Measurements from ENCODE around the gene ADCYAP1R1. TPM values are rescaled to one million over a fixed set of nuclear protein-coding genes. Genes with fewer than 3 reads are reported as not detected.

The ADCYAP1R1 gene
- total RNA-seq, 3 donors from 2014 or later (not counting 1 experiment from before 2014, with no cell fraction given), result not detected

GRCh38 chr7:31020652-31021051 is 31.5 kb upstream of the ADCYAP1R1 start:
- Histone ChIP-seq H3K9me3 (ENCODE audit: control insufficient read depth, insufficient read depth, low read length) (peaks cover 12% of the 10 kb centered on the region), H3K27me3 (ENCODE audit: control insufficient read depth, insufficient read depth, low read length) (no peaks in the 10 kb centered on the region), H3K36me3 (ENCODE audit: control insufficient read depth, insufficient read depth, low read length) (no peaks in the 10 kb centered on the region), H3K27ac (ENCODE audit: low read length) (no peak overlapping the region), H3K4me1 (ENCODE audit: control insufficient read depth, insufficient read depth, low read length) (peaks cover 51% of the 10 kb centered on the region), H3K4me3 (ENCODE audit: low read length) (no peak overlapping the region)
- Mint-ChIP-seq H3K36me3 (no peaks in the 10 kb centered on the region), H3K4me3 (no peak overlapping the region), H3K27me3 (ENCODE audit: low read depth in 2 of 2) (no peaks in the 10 kb centered on the region), H3K4me1 (peaks cover 42 to 44% of the 10 kb centered on the region in 2 donors), H3K27ac (no peak overlapping the region), H3K9me3 (no peaks in the 10 kb centered on the region)
- no peak for ATAC-seq
- intact Hi-C loops (cut with micrococcal nuclease), result no loop called here
- no peak for DNase-seq
- no peak for TF ChIP-seq CTCF (IDR thresholded peaks at IDR 0.05)
- 68% methylated on average over 3 of the region's 3 CpGs for WGBS (ENCODE audit: insufficient coverage)

- ATAC-seq, result no peak
- Histone ChIP-seq H3K36me3 (ENCODE audit: control insufficient read depth, insufficient read depth, low read length) (no peaks in the 10 kb centered on the region), H3K27me3 (ENCODE audit: control insufficient read depth, insufficient read depth, low read length) (no peaks in the 10 kb centered on the region), H3K4me1 (ENCODE audit: control insufficient read depth, insufficient read depth, low read length) (peaks cover 66% of the 10 kb centered on the region), H3K4me3 (ENCODE audit: low read length) (no peak overlapping the region), H3K9me3 (ENCODE audit: control insufficient read depth, insufficient read depth, low read length) (peaks cover 12% of the 10 kb centered on the region), H3K27ac (ENCODE audit: low read length) (no peak overlapping the region)
- Mint-ChIP-seq H3K27me3 (ENCODE audit: low read depth in 2 of 2) (no peaks in the 10 kb centered on the region), H3K27ac (peak overlapping the region in 1 of 2 donors; percentile 58), H3K9me3 (no peaks in the 10 kb centered on the region), H3K36me3 (no peaks in the 10 kb centered on the region), H3K4me3 (no peak overlapping the region), H3K4me1 (peaks cover 50 to 57% of the 10 kb centered on the region in 2 donors)
- 97% methylated on average over 3 of the region's 4 CpGs for WGBS (ENCODE audit: insufficient coverage)
- no peak for DNase-seq
- no peak for TF ChIP-seq CTCF (IDR thresholded peaks at IDR 0.05)
- intact Hi-C loops (cut with micrococcal nuclease), result no loop called here
Observed at GRCh38 chr7:31022117-31022516, 30.0 kb upstream of the ADCYAP1R1 start.

GRCh38 chr7:31022726-31023125 is 29.4 kb upstream of the ADCYAP1R1 start:
- WGBS (ENCODE audit: insufficient coverage), result 91% methylated on average over 3 of the region's 3 CpGs
- intact Hi-C loops (cut with micrococcal nuclease), result no loop called here

More at GRCh38 chr7:31022726-31023125, 29.4 kb upstream of the ADCYAP1R1 start:
- TF ChIP-seq CTCF (IDR thresholded peaks at IDR 0.05), result no peak
- no peaks in the 10 kb centered on the region for H3K27me3 ChIP-seq (ENCODE audit: control insufficient read depth, insufficient read depth, low read length)
- no peak for DNase-seq
- Mint-ChIP-seq H3K9me3 (no peaks in the 10 kb centered on the region), H3K4me1 (peaks cover 50 to 57% of the 10 kb centered on the region in 2 donors), H3K36me3 (no peaks in the 10 kb centered on the region), H3K27me3 (ENCODE audit: low read depth in 2 of 2) (no peaks in the 10 kb centered on the region), H3K4me3 (no peak overlapping the region), H3K27ac (peak overlapping the region in 1 of 2 donors; percentile 58)
- no peak overlapping the region for H3K4me3 ChIP-seq (ENCODE audit: low read length)
- peaks cover 12% of the 10 kb centered on the region for H3K9me3 ChIP-seq (ENCODE audit: control insufficient read depth, insufficient read depth, low read length)
- H3K36me3 ChIP-seq (ENCODE audit: control insufficient read depth, insufficient read depth, low read length), result no peaks in the 10 kb centered on the region
- H3K4me1 ChIP-seq (ENCODE audit: control insufficient read depth, insufficient read depth, low read length), result peaks cover 66% of the 10 kb centered on the region
- H3K27ac ChIP-seq (ENCODE audit: low read length), result no peak overlapping the region
- ATAC-seq, result no peak

All from natural killer cell (primary cell).